ENCODE measurements around the gene DPPA2.

DNA sequence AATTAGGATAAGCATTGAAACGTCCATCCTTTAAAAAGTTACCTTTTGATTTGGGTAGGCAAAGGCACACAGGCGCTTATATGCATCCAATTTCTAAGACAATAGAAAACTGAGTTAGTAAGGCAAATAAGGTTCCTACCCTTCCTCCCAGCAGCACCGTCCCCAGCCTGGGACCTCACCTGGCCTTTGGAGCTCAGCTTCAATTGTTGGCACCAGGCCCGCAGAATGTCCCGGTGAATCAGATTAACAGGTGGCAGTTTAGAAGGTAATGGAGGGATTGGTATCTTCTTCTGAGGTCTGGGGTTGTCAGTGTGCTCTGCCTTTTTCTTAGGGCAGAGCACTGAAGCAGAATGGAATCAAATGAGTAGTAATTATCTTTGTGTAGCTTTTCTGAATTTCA, 15.4 kb upstream of the DPPA2 start:
- TF ChIP-seq, protein P1, sequence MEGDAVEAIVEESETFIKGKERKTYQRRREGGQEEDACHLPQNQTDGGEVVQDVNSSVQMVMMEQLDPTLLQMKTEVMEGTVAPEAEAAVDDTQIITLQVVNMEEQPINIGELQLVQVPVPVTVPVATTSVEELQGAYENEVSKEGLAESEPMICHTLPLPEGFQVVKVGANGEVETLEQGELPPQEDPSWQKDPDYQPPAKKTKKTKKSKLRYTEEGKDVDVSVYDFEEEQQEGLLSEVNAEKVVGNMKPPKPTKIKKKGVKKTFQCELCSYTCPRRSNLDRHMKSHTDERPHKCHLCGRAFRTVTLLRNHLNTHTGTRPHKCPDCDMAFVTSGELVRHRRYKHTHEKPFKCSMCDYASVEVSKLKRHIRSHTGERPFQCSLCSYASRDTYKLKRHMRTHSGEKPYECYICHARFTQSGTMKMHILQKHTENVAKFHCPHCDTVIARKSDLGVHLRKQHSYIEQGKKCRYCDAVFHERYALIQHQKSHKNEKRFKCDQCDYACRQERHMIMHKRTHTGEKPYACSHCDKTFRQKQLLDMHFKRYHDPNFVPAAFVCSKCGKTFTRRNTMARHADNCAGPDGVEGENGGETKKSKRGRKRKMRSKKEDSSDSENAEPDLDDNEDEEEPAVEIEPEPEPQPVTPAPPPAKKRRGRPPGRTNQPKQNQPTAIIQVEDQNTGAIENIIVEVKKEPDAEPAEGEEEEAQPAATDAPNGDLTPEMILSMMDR (IDR thresholded peaks at IDR 0.05), result no peak
- TF ChIP-seq POLR2A (IDR thresholded peaks at IDR 0.05) (no peak), EP300 (IDR thresholded peaks at IDR 0.05) (no peak)
